HepG2 (cell line): ENCODE measurements around the gene DLG2.

Experiments
- CTCF ChIP-seq: sonication (generic); formaldehyde crosslinking; IDR thresholded peaks from 2 replicates; pipeline ENCODE4 v1.5.0; 2020; ENCODE audit warnings: mild to moderate bottlenecking, missing genetic modification reagents, moderate library complexity
- HDAC2 ChIP-seq: sonication (generic); formaldehyde crosslinking; IDR thresholded peaks from 2 replicates; pipeline ENCODE4 v1.4.0; 2020; ENCODE audit warnings: missing genetic modification reagents

- TF ChIP-seq HDAC2 = no peak
- no peak for TF ChIP-seq CTCF (CRISPR knock-in tag)
Measured at GRCh38 chr11:85599083-85599482, 28.1 kb downstream of the DLG2 start.
